Activated CD8-positive, alpha-beta memory T cell treated with anti-CD3 and anti-CD28 coated beads, Interleukin-2, amount 50 U/mL, for 1 hour (primary cell): Measurements from ENCODE around the gene MAP3K5.
"Not testable (repeated sequence)": the region's sequence is repeated elsewhere in the genome, so short reads cannot be mapped to it uniquely, and the experiment has no call there.

Source experiments
- DNase-seq: peaks from one replicate; pipeline ENCODE4 v3.0.0-alpha.2; 2020; ENCODE audit errors: extremely low read depth

The MAP3K5 gene

GRCh38 chr6:136725124-136725523 is 67.2 kb downstream of the MAP3K5 start:
- DNase-seq = no peak

- DNase-seq = no peak
Measured at GRCh38 chr6:136723780-136724179, 68.5 kb downstream of the MAP3K5 start.

GRCh38 chr6:136721467-136721866 is 70.8 kb downstream of the MAP3K5 start:
- no peak for DNase-seq

GRCh38 chr6:136720045-136720770 is 72.1 kb downstream of the MAP3K5 start:
- DNase-seq = no peak

GRCh38 chr6:136719280-136720044 is 72.8 kb downstream of the MAP3K5 start:
- no peak for DNase-seq

GRCh38 chr6:136718476-136718875 is 73.8 kb downstream of the MAP3K5 start:
- DNase-seq = no peak

GRCh38 chr6:136717716-136717990 is 74.6 kb downstream of the MAP3K5 start:
- no peak for DNase-seq

- no peak for DNase-seq
Measured at GRCh38 chr6:136716917-136717715, 75.2 kb downstream of the MAP3K5 start.

GRCh38 chr6:136712642-136713041 is 79.6 kb downstream of the MAP3K5 start:
- DNase-seq = not testable (repeated sequence)

- no peak for DNase-seq
Measured at GRCh38 chr6:136711644-136712043, 80.6 kb downstream of the MAP3K5 start.

- DNase-seq = no peak
Measured at GRCh38 chr6:136710877-136711552, 81.3 kb downstream of the MAP3K5 start.

GRCh38 chr6:136709429-136709828 is 82.8 kb downstream of the MAP3K5 start:
- DNase-seq = no peak

GRCh38 chr6:136706430-136706829 is 85.8 kb downstream of the MAP3K5 start:
- DNase-seq = no peak

- no peak for DNase-seq
Measured at GRCh38 chr6:136703331-136703865, 88.9 kb downstream of the MAP3K5 start.

- no peak for DNase-seq
Measured at GRCh38 chr6:136701045-136701444, 91.2 kb downstream of the MAP3K5 start.

- no peak for DNase-seq
Measured at GRCh38 chr6:136699358-136699757, 92.9 kb downstream of the MAP3K5 start.

GRCh38 chr6:136696783-136697364 is 95.4 kb downstream of the MAP3K5 start:
- DNase-seq = no peak

GRCh38 chr6:136696238-136696637 is 96.0 kb downstream of the MAP3K5 start:
- no peak for DNase-seq

- DNase-seq = no peak
Measured at GRCh38 chr6:136695412-136695811, 96.9 kb downstream of the MAP3K5 start.

- DNase-seq = no peak
Measured at GRCh38 chr6:136693090-136693489, 99.2 kb downstream of the MAP3K5 start.

GRCh38 chr6:136687894-136688293 is 104.4 kb downstream of the MAP3K5 start:
- DNase-seq = not testable (repeated sequence)
